Cerebellar nuclear complex (tissue), 1 donor: ENCODE measurements around the gene E2F4.

Experiments
- DNase-seq, 2 experiments: peaks; one replicate each; lab custom pipeline; 2025; lab: John Stamatoyannopoulos, UW

Gene E2F4

DNA sequence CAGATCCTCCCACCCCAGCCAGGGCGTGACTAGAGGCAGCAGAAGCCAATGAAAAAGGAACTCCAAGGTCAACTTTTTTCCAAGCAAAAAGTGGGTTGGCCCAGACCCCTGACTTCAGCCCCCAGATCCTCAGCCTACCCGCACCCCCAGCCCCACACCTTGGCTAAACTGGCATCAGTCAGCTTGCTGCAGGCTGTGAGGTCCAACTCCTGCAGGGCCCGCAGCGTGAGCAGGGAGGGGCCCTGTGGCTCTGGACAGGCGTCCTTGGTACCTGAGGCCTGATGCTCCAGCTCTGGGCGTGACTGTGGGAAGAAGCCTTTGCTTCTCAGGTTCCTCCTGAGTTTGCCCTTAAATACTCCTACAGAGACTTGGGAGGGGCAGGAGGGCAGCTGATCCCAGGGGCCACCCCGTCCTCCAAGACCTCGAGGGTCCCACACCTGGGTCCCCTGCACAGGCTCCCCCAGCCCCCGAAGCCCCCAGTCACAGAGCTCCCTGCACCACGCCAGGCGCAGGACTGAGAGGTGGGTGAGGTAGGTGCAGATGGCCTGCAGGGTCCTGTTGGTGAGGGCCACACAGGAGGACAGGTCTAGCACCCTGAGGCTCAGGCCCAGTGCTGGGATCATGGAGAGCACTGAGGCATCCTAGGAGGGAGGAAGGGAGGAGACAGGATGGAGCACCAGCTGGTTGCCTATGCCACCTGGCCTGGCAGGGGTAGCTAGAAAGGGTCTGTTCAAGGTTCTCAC is 16.4 kb downstream of the E2F4 start:
- no peak for DNase-seq

DNA sequence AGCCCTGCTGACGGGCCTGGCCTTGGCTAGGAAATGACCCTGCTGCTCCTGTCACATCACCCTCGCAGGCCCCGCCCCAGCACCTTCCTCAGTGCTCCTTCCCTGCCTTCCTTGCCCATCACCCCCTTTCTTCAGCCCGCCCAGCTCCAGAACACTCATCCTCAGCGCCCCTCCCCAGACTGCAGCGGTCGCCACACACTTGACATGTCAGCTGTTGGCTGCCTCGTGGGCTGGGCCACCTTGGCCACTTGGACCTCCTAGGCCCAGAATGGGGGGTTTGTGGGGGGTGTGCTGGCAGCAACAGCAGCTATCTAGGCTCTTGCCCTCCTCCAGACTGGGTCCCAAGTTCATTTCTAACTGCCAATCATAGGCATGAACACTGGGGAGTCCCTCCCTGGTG is 17.6 kb downstream of the E2F4 start:
- DNase-seq: no peak

DNA sequence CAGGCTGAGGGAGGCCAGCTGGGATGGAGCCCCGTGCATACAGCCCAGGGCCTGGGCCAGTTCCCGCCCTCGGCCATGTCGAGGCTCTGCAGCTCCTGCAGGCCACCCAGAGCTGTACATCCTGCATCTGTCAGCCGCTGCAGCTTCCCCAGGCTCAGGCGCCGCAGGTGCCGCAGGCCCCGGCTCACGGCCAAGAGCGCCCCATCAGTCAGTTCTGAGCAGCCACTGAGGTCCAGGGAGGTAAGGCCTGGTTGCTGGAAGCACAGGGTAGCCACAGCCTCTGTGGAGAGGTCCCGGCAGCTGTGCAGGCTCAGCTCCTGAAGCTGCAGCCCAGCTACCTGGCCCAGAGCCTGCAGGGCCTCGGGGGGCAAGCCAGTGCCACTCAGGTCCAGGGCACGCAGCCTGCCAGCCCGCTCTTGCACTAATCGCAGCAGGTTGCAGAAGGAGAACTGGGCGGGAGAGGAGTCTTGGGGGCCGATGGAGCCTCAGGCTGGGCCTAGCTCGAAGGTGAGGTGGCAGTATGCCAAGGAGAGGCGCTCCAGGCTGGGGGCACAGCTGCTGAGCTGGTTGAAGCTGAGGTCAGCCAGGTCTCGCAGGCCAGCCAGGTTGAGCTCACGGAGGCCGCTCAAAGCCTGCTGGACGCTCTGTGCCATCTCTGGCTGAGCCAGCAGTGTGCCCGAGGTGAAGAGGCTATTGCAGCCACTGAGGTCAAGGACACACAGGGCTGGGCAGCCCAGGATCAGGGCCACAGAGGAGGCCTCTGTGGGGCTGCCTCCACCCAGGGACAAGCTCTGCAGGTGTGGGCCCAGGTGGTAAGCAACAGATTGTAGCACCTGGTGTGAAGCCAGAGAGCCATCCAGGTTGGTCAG is 18.3 kb downstream of the E2F4 start:
- DNase-seq: no peak

DNA sequence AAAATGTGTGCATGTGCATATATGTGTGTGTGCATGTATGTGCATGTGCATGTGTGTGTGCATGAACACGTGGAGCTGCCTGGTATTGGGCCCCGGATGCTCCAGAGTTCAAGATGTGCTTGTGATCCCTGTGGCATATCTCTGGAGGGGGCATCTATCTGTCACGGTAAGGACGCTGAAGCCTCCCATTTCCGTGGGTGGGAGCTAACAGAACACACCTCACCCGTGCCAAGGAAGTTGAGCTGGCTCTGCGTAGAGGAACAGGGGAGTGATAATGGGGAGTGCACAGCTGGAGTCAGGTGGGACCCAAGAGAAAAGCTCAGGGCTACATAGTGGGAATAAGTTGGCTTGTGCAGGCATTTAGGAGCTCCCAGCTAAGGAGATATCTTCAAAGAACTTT is 19.7 kb downstream of the E2F4 start:
- no peak for DNase-seq

DNA sequence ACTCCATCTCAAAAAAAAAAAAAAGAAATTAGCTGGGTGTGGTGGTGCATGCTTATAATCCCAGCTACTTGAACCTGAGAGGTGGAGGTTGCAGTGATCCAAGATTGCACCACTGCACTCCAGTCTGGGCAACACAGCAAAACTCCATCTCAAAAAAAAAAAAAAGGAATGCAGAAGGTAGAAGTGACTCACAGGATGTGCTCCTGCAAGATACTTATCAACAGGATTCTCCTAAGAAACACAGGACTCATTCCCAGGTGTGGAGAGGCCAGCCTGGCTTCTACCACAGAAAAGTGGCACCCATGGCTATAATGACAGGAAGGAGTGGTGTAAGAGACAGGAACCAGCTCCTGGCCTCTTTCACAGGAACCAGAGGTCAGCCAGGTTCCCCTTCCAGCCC is 20.8 kb downstream of the E2F4 start:
- DNase-seq: no peak

DNA sequence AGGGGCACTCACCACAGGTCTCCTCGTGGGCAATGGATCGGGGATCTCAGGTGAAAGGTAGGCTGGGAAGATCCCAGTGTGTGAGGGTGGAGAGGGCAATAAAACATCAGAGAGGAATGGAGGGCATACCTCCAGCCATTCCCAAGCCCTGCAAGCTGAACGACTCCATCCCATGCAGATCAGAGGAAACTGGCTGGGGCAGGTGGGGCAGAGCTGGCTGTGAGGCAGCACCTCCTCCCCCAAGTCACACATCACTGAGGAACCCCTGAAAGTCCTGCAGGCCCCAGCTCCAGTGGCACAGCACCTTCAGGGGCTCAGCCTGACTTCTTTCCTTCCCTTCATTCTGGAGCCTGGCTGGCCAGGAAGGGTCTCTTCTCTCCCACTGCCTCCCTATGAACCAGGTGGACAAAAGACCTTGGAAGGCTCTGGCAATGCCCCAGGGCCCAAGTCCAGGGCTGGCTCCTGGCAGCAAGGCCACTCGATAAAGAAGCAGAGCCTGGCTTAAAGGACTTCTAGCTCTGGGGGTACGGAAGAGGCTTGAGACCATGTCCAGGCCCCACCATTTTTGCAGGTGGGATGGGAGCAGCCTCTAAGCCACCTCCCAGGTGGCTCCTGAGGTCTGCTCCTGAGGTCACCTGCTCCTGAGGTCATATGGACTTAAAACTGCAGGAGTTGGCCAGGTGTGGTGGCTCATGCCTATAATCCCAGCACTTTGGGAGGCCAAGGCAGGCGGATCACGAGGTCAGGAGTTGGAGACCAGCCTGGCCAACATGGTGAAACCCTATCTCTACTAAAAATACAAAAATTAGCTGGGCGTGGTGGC is 21.5 kb downstream of the E2F4 start:
- no peak for DNase-seq

DNA sequence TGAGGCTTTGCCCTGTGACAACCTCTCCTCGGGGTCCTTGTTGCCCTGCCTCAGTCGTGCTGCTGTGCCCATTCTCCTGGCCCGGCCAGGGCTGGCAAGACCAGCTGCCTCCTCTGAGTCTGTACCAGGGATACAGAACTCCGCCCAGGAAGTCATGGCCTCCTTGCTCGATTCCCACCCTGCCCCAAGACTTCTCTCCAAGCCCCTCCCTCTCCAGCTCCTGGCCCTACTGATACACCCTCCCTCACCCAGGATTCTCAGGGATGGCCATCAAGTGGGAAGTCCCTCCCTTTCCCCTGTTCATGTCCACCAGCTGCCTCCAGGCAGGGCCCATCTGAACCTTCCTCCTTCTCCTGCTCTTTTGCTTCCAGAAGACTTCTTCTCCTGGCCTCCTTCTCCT is 23.8 kb downstream of the E2F4 start:
- no peak for DNase-seq

DNA sequence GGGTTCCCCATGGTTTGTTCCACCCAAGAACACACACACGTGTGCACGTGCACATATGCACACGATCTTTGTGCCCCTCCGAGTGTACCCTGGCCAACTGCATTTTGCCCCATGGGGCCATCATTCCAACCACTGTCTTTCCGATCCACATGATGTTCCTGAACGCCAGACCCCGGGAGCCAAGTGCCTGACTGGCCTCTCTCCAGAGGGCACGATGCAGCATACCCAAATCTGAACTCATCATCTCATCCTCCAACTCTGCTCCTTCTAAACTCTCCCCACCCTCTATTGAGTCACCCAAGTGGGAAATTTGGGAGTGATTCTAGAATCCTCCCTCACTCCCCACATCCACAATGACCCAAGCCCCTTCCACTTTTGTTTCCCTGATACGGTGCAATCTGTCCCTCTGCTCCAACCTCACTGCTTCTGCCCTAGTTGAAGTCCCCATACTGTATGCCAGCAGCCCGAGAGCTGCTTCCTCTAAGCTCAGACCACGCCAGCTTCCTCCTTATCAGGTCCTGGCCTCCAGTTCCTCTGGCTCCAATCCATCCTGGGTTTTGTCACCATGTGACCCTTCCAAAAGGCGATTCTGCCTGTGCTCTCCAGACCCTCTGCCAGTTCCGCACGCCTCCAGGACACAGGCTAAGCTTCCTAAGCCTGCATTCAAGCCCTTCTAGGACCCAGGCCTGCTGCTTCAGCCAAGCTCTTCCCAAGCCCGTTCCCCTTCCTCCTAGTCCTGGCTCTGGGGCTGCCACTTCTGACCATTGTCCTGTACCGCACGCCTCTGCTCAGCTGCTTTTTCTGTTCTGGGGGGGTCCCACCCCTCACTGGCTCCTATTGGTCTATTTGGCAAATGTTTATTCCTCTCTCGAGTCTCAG is 24.9 kb downstream of the E2F4 start:
- DNase-seq: no peak

DNA sequence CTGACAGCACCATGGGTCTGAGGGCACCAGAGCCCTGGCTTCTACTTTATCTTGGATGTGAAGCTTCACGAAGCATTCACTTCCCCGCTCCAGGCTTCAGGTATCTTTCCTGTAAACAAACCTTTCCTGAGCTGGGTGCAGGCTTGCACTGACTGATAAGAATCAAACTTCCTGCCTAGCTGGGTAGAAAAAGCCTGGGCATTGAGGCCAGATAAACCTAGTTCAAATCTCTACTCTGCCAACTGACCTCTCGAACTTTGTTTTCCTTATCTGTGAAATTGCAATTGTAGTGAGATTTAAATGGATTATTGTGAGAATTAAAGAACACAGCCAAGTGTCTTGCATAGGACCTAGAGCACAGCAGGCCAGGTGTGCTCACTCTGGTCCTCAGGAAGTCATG is 32.0 kb downstream of the E2F4 start:
- no peak for DNase-seq

DNA sequence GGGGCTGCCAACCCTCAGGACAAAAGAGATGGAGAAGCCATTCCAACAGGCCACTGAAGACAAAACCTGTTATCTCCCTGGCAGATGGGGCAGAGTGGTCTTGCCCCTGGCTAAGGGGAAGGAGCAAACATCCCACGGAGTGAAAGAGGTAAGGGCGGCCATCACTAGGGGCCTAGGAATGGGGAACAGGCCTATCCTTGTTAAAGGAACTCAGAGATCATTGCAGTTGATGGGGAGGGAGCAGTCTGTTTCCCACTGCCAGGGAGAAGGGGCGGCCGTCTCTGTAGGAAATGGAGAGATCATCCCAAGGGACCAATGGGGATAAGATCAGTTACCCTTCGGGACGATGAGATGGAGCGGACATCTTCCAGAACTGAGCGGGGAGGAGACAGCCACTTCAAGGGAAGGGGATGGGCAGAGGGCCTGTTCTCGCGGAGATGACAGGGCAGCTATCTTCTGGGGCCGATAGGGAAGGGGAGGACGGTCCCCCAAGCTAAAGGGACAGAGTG is 34.4 kb downstream of the E2F4 start:
- no peak for DNase-seq

DNA sequence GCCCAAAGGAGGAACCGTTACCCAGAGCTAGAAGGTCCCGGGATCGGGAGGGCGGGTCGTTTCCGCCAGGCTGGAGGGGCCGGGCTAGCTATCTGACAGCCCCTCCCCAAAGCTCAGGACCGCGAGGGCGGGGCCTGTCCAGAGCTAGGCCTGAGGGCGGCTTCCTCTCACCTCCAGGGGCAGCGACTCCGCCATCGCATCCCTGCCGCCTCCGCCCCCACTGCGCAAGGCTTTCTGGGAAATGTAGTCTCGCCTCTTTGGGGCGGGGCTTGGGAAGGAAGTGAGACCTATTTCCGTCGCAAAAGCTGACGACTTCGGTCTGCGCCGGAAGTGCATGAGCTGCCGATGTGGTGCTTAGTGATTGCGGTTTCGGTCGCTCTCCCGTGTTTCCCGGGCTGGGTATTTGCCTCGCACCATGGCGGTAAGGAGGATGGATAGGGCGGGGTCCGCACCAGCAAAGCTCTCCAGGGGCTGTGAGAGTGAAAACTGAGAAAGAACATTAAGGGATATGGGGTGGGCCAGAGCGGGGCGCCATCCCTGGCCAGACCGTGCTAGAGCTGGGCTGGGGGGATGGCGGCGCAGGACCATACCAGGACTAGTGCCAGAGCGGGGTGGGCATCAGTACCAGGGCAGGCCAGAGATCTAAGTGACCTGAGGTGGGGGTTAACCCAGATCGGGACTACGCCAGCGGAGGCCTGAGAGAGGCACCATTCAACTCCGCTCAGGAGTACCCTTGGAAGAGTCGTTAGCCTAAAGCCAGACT is 35.0 kb downstream of the E2F4 start, which contains the start of gene TMEM208:
TMEM208 (plus strand) TSS at position 327 of the 763 bp plus-strand sequence; CDS start at position 416, 89 bp downstream.
- peak; percentile 85 to 87 for DNase-seq

DNA sequence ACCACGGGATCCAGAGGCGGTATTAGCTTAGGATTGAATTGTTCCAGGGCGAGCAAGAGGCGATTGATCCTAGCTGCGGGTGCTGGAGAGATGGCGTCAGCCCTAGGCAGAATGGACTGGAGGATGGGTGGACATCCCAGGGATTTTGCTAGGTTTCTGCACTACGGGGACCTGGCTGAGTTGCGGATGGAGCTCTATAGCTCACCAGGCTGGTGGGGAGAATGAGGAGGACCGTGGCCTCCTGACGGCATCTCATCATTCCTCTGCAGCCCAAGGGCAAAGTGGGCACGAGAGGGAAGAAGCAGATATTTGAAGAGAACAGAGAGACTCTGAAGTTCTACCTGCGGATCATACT is 35.6 kb downstream of the E2F4 start:
- no peak for DNase-seq

DNA sequence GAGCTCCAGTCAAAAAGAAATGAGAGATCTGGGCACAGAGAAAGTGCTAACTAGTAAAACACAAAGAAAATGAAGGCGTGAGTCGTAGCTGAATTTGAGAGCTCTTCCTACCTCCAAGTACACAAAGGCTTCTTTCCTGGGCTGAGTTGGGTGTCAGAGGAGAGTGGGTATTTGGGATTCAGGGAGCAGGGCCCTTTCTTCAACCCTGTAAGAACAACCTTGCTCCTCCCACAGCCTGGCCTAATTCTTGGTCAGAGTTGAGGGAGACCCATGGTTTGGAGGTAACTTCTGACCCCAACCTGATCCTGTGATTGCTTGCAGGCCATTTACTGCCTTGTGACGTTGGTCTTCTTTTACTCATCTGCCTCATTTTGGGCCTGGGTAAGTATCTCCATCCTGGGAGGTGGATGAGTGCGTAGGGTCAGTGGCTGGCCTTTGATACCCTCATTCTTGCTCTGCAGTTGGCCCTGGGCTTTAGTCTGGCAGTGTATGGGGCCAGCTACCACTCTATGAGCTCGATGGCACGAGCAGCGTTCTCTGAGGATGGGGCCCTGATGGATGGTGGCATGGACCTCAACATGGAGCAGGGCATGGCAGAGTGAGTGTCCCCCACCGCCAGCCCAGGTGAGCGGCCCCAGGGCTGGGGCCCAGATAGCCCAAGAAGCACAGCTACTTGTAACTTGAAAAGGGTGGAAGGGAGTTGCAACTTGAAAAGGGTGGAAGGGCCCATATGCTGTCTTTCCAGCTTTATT is 36.3 kb downstream of the E2F4 start:
- DNase-seq: no peak

DNA sequence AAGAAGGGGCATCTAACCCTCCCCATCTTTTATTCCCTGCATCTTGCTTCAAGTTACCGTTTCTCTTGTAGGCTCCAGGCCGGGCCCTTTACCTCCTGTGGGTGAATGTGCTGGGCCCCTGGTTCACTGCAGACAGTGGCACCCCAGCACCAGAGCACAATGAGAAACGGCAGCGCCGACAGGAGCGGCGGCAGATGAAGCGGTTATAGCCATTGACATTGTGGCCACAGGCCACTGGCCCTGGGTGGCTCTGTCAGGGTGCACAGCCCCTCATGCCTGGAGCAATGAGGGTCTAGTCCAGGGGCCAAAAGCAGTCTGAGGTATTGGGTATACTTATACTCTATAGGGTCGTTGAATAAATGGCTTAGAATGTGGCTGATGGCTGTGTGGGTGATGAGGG is 37.0 kb downstream of the E2F4 start:
- DNase-seq: no peak

DNA sequence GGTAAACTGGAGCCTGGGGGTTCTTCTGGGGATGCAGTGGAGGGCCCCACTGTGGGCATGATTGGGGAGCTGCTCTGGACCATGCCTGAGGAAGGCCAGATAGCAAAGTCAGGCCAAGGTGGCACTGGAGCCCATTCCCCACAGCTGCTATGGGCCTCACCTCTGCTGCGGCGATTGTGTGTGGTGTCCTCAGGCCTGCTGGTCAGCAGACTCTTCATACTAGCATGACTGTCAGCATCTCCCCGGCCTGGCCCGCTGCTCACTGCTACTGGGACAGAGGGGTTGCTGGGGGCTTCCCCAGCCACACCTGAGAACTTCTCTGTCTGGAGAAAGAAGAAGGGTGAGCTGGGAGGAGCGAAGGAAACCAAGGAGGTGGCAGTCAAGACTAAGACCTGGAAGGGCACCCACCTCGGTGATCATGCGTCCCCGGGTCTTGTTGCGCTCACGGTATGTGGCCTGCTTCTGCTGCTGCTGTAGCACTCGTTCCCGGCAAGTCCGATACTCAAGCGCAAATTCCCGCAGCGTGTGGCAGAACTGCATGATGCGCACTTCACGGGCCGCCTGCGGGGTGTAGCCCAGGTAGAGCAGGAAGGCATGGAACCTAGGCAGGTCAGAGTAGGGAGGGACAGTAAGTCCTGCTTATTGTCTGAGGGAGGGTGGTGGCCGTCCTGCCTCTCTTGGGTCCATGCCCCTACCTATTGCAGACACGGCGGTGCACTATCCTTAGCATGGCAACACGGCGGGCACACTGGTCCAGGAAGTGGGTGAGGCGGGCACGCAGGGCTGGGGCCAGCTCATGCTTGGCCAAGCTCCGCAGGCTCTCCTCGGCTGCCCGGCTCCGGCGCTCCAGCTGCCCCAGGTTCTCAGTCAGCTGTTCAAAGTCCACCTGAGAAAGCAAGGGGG is 38.2 kb downstream of the E2F4 start:
- no peak for DNase-seq

DNA sequence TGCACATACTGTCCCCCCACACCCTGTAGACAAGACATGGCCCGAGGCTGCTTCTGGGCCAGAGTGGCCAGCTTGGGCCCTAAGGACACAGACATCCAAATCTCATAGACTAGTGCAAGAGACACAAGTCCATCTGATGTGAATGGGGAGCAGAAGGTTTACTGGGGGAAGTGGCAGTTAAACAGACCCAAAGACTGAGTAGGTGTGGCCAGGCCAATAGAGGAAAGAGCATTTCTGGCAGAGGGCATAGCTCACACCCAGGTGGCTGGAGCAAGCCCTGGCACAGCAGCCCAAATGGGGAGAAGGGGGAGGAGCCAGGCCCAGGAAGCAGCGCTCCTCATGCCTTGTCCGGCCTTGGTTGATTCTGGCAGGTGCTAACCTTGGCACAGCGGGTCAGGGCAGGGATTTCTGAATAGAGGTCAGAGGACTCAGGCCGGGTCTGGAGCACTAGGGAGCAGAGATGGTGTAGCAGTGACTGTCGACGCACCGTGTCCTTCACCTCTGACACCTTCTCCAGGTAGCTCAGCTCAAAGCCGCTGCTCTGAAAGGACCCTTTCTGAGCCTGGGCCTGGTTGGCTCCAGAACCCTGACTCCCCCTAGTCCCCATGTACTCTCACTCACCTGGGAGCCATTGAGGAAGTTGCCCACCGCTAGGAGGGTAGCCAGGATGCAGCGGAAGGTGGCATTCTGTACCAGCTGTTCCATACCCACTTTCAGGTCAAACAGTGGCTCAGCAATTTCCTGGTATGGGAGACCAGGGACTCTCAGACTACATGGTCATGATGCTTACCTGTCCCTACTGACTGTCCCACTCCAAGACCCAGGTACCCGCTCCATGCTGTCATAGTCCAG is 39.1 kb downstream of the E2F4 start:
- DNase-seq: no peak

DNA sequence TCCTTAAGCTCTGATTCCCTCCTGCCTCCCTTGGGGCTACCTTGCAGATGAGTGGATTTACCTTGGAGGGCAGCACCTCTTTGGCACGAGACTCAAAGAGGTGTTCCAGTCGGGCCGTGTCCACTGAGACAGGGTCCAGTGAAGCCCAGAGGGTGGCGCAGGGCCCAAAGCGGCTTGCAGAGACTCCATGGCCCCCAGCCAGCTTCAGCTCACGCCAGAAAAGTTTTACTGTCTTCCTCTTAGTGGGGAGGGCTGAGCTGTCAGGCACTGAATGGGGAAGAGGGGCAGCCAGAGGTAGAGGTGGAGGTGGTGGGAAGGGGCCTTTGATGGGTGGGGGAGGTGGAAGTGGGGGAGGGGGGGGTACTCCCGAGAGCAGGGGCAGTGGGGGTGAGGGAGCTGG is 41.6 kb downstream of the E2F4 start:
- DNase-seq: no peak

DNA sequence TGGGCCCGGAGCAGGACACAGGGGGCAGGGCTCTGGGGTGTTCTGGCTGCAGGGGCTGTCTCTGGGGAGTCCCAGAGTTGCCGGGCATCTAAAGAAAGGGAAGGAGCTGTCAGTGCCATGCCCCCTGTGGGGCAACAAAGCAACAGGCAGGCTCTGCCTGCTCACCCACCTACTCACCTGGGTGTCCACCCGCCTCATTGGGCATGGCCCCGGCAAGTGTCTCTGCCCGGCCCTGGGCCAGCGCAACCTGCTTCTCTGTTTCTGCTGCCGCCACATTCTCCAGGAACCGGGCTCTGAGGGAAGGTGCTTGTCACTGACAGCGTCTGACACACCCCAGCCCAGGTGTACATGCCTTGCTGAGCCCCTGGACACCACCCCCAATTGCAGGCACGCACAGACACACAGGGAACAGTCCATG is 42.2 kb downstream of the E2F4 start:
- DNase-seq: no peak
